NK-92 (cell line): ENCODE measurements around the gene NPPB.

Experiments used
- DNase-seq: peaks from one replicate; lab custom pipeline; 2025; ENCODE audit not compliant: unreplicated experiment; lab: John Stamatoyannopoulos, UW

Gene NPPB

GRCh38 chr1:11858158-11858557 is 587 bp downstream of the NPPB start:
- no peak for DNase-seq

GRCh38 chr1:11857164-11857851 is 1.4 kb downstream of the NPPB start:
- DNase-seq: no peak

GRCh38 chr1:11856698-11857097 is 2.0 kb downstream of the NPPB start:
- DNase-seq: no peak

- DNase-seq: no peak
These were observed 3.3 kb downstream of the NPPB start for GRCh38 chr1:11855430-11855829.

- no peak for DNase-seq
These were observed 4.2 kb downstream of the NPPB start for GRCh38 chr1:11854519-11854918.

GRCh38 chr1:11851180-11851579 is 7.6 kb downstream of the NPPB start:
- no peak for DNase-seq

GRCh38 chr1:11850156-11850555 is 8.6 kb downstream of the NPPB start:
- no peak for DNase-seq

- DNase-seq: no peak
These were observed 10.4 kb downstream of the NPPB start for GRCh38 chr1:11848373-11848700.

- DNase-seq: no peak
These were observed 10.9 kb downstream of the NPPB start, which contains the start of gene NPPA for GRCh38 chr1:11847667-11848372. NPPA (minus strand) TSS chr1:11847783; CDS start chr1:11847684, 99 bp downstream.

GRCh38 chr1:11845641-11846335 is 13.0 kb downstream of the NPPB start:
- no peak for DNase-seq

GRCh38 chr1:11842154-11843041 is 16.3 kb downstream of the NPPB start:
- no peak for DNase-seq

- no peak for DNase-seq
These were observed 17.2 kb downstream of the NPPB start for GRCh38 chr1:11841245-11842153.

- DNase-seq: no peak
These were observed 18.7 kb downstream of the NPPB start for GRCh38 chr1:11839727-11840705.

- no peak for DNase-seq
These were observed 20.1 kb downstream of the NPPB start for GRCh38 chr1:11838349-11839272.

GRCh38 chr1:11837767-11838348 is 20.9 kb downstream of the NPPB start:
- DNase-seq: no peak

GRCh38 chr1:11836955-11837766 is 21.6 kb downstream of the NPPB start:
- no peak for DNase-seq
